Renal cortical epithelial cell (primary cell): ENCODE results near the gene MARK3. TPM values are rescaled to one million over a fixed set of nuclear protein-coding genes. Genes with fewer than 3 reads are reported as not detected.

Source experiments
- DNase-seq: peaks from one replicate; pipeline ENCODE4 v3.0.0-alpha.2; 2011; ENCODE audit warnings: low read depth
- total RNA-seq: library from RNA; depleted of rRNA; stranded (reverse); fragments of >200 nt; gene quantifications from 2 replicates; pipeline ENCODE4 v1.2.3, GENCODE V29; 2014

Gene MARK3
- total RNA-seq, 1 donor from 2014 or later = 100 TPM

DNA sequence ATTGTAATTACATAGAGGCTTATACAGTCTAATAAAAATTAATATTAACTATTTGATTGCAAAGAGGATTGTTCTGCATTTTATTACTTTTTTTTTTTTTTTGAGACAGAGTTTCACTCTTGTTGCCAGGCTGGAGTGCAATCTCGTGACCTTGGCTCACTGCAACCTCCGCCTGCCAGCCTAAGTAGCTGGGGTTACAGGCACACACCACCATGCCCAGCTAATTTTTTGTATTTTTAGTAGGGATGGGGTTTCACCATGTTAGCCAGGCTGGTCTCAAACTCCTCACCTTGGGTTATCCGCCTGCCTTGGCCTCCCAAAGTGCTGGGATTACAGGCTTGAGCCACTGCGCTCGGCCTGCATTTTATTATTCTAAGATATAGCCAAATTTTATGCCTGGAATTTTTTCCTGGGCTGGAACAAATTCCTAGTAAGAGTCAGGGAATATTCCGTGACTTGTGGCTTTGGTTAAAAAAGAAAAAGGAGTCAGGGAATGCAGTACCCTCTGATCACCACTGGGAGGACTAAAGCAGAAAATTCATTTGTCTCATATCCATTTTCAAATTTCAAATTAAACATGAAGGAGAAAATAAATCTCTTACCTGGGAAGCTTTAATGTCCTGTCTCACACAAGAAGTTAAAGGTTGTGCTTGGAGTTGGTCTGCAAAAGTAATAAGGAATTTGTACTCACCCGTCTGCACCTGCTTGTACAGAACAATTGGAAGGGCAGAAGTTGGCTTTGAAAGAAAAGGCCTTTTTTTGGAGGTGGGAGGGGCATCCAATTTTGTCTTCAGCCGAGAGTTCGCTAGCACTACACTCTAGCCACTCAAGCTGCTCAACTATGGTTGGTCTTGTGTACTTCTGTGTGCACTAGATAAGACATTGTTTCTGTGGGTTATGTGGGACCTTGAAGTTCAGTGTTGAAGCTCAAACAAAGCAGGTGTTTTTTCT, 8.7 kb downstream of the MARK3 start:
- DNase-seq = no peak

DNA sequence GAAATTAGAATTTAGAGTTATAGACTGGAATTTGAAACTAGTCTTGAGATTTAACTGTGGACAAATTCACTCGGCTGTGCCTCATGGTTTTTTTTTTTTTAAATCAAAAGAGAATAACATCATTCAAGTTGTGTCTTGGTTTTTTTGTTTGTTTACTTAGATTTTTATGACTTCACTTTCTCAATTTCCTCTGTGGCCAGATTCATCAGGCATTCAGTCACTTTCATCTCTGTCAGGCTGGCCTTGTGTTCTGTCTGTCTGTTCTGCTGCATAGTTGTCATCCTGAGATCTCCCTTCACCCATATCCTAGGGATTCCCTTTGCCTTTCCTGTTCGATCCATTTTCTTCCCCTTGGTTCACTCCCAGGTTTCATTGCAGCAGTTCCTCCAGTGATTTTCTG, 10.0 kb downstream of the MARK3 start:
- DNase-seq = no peak

DNA sequence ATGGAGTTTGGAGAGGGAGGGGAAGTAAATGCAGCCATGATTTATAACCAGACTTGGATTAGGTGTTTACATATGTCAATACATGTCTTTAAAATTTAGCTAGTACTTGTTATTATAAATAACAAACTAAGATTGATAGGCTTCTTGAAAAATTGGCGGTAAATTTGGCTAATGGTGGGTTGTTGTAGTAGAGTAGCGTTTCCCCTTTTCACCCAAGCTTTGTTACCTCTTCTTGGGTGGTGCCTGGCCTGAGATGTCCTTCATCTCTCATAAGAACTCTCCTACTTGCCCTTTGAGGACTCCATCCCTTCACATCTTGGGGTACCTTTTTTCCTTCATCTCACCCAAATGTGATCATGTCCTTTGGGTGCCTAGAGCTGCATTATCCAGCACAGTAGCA, 11.2 kb downstream of the MARK3 start:
- DNase-seq = no peak

DNA sequence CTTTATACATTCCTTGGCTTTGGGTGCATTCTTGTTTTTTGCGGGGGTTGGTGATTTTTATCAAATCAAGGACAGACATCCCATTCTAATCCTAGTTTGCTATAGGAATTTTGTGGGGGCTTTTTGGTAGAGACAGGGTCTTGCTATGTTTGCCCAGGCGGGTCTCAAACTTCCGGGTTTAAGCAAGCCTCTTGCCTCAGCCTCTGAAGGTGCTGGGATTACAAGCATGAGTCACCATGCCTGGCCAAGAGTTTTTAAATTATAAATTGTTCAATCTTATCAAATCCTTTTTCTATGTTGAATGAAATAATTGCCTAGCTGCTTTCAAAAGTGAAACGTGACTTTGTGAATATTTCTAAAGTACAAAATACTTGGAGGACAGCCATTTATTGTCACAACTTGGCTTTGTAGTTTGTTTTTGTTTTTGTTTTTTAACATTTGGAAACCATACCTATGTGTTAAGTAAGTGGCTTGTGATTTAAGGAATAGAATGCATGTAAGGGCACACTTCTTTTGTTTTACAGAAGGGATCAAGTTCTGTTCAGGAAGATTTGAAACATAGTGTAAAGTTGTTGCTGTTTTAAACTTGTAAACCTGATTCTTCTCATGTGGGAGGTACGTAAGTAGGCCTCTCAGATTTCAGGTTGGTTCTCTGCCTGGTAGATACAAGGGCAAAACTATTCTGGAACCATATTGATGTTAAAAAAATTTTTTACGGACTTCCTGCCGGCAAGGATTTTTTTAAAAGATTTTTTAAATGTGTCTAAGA, 13.4 kb downstream of the MARK3 start:
- peak; percentile 48 for DNase-seq

DNA sequence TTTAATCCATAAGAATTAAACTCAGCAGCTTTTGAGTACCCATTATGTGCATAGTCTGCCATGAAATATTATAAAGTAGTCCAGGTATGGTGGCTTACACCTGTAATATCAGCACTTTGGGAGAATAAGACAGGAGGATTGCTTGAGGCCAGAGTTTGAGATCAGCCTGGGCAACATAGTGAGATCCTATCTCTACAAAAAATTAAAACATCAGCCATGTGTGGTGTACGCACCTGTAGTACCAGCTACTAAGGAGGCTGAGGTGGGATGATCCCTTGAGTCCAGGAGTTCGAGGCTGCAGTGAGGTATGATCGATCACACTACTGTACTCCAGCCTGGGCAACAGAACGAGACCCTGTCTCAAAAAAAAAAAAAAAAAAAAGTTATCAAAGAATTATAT, 15.3 kb downstream of the MARK3 start:
- DNase-seq = no peak

DNA sequence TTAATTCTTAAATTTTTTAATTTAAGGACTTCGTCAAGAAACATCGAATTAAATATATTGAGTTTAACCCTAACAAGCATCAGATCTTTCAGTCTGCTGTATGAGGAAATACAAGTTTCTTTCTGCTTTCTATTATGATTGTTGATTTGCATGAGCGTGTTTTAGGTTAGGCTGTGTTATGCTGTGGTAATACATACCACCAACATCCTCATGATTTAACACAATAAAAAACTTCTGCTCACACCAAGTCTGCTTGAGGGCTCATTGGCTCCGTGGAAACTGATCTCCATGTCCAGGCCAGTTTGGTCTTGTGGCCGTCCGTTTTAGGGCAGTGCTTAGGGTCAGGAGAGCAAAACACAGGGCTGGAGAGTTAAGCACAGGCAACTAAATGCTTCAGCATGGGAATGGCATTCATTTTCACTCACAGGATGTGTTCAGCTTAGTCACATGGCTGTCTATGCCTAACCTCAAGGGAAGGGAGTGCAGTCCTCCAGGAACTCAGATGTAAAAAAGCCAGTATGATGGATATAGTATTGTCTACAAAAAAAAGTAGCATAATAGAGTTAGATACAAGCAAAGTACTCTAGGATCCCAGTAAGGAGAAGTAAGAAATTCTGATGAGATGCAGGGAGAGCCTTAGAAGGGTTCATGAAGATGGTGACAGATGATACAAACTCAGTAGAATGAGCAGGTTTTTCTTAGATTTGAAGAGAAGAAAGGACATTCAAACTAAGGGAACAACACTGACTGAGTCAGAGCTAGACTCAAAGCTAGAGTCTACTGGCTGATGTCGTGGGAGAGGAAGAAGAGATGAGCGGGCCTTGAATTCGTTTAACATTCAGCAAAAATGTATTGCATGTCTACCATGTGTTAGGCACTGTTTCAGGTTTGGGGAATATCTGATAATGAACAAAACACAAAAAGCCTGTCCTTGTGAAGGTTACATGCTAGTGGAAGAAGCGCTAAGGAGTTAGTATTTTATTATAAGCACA, 16.3 kb downstream of the MARK3 start:
- DNase-seq = peak; percentile 89

DNA sequence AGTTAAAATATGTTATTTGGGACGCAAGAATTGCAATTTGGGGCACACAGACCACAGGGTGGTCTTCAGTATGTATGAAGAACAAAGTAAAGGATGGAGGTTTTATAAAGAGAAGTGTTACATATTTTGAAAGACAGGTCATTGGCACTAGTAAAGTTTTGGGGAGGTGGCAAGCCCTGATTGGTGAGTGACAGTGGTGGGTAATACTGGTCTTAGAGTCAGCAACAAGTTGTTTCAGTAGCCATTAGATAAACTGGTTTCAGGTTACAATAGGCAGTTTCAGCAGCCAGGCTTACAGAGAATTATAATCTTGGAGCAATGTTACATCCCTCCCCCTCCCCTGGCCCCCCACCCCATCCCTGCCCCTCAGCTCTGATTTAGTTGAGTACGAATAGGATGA, 17.5 kb downstream of the MARK3 start:
- no peak for DNase-seq

DNA sequence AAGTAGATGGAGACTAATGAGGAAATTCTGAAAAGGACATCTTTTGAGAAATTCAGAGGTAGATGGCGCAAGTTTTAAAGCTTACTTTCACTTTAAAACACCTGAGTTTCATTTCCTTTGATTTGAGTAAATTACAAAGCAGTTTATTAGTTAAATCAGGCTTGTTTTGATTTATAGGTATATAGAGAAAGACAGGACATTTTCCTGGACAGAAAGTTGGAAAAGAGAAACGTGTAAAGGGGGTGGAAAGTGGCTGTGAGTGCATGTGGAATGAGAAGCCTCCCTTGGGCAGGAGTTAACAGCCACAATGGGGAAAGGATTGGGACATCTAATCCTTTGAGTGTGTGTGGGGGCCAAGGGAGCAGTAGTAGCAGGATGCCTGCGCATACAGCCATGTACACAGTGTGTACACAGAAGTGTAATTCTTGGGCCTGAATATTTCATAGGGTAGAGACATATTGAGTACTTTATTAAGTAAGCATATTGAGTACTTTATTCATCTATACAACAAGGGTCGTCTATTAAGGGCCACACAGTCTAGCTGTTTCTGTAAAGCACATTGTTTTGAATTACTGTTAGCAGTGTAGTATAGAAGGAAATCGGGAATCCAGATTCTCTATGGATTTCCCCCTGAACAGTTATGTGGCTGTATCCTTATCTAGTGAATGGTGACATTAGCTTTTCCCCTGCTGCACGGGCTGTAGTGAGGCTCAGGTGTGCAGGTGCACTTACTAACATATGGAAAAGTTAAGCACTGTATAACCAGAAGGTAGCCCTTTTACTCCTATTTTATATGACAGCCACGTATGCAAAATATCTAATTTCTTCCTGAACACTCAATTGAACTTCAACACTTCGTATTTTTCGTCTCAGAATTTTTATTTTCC, 19.1 kb downstream of the MARK3 start:
- DNase-seq = no peak

DNA sequence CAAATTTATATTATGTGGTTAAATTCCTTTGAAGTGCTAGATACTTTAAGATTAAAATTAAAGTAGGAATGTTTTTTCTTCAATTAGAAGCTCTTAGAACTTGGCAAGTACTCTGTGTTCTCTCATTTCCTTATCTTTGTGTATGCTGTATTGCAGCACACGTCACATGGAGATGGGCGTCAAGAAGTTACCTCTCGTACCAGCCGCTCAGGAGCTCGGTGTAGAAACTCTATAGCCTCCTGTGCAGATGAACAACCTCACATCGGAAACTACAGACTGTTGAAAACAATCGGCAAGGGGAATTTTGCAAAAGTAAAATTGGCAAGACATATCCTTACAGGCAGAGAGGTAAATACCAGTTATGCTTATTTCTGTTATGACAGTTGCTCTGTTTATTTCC, 19.7 kb downstream of the MARK3 start:
- DNase-seq = no peak

DNA sequence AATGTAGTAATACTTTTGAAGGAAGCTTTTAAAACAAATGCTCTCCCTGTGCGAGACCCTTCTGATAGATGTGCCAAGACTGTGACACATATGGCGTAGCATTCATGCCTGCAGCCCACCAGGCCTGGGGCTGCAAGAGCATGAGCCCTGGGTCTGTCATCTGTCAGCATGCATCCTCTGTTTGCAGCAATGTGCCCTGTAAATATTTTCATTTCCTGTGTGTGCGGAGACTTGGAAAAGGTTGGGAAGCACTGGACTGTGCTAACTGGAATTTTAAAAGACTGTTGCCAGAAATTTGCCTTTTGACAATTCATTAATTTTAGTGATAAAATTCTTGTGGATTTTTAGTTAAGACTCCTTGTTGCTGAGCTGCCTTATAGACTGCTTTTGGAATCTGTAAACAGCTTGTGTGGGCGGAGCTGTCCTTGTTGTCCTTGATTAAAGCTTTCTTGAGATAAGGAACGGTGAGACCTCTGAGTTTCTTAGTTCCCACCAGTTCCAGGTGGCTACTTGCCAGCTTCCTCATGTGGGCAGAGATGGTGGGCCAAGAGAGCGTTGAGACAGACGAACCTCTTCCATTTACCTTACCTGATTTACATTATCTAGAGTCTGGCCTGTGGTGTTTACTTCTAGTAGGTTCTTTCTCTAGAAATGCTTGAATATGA, 23.4 kb downstream of the MARK3 start:
- no peak for DNase-seq

DNA sequence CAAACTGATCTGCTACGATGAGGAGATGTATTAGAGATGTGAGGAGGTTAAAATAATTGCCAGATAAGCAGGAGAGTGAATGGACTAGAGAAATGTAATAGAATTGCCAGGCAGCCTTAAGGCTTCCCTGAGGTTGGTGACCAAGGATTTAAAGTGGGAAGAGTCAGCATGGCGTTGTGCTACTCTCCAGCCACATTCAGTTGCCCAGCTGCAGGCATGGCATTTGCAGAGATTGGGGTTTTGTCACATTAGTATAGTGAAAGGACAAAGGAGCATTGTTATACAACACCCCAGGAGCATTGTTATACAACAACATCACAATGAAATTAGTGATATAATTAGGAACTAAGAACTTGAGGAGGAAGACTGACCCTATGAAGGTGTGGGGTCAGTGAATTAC, 31.7 kb downstream of the MARK3 start:
- no peak for DNase-seq

DNA sequence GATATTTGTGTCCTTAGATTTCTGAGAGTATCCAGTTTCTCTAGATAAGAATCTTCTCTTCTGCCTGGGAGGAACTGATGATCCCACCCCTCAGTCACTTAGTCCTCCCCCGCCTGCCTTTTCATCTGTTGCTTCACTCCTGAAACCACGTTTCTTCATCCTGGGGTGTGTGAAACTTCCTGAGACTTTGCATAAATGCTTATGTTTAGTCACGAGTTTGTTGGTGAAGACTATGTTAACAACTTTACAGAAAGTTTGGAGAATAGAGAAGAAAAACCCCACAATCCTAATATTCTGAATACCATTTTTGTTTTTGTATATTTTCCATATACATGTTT, 33.2 kb downstream of the MARK3 start:
- peak; percentile 44 for DNase-seq

DNA sequence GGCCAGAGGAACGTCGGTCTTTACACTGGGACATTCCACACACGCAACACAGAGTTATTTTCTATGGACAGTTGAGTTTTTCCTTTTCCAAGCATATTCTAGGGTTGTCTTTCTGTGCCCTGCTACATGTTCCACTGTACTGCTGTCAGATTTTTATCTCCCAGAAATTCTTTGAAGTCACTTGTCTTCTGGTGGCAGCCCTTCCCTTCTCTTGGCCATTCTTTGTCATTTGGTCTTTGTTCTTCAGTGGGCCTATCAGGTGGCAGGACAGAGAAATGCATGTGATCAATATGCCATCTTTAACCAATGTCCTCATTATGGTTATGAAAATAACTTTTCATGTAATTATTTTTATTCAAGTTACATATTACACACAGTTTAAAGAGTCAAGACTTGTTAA, 36.3 kb downstream of the MARK3 start:
- DNase-seq = no peak

DNA sequence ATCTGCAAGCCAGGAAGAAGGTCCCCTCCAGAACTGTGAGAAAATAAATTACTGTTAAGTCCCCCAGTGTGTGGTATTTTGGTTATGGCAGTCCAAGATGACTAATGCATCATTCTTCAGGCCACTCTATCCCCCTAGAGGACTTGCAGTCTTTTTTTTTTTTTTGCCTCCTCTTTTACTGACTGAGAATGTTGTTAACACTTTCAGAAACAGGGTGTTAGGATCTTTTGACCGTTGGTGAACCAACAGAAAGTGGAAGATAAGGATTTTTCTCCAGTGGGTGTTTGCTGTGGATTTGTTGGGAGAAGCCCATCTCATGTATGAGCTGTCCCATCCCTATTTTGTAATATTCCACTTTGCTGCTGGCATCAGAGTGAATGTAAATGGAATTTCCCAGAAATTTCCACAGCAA, 37.8 kb downstream of the MARK3 start:
- DNase-seq = peak; percentile 81

DNA sequence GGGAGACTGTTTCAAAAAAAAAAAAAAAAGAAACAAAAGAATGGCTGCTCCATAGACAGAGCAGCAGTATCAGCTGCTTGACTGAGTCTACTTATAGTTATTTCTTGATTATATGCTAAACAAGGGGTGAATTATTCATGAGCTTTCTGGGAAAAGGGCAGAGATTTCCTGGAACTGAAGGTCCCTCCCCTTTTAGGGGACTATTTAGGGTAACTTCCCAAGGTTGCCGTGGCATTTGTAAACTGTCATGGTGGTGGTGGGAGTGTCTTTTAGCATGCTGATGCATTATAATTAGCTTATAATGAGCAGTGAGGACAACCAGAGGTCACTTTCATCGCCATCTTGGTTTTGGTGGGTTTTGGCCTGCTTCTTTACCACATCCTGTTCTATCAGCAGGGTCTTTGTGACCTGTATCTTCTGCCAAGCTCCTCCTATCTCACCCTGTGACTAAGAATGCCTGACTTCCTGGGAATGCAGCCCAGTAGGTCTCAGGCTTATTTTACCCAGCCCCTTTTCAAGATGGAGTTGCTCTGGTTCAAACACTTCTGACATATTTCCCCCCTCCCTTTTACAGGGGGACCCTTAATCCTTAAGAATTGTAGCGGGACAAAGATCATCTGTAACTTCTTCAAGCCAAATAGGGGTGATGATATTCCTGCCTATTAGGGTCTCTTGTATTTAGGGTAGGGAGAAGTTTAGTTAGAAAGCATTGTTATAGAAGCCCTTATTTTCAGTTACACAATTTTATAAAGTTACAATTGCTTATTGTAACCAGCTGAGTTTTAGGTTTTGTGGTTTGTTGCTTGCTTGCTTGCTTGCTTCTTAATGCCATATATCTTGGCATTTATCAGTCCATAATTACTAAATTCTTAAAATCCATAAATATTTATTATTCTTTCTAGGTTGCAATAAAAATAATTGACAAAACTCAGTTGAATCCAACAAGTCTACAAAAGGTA, 42.5 kb downstream of the MARK3 start:
- DNase-seq = peak; percentile 79

DNA sequence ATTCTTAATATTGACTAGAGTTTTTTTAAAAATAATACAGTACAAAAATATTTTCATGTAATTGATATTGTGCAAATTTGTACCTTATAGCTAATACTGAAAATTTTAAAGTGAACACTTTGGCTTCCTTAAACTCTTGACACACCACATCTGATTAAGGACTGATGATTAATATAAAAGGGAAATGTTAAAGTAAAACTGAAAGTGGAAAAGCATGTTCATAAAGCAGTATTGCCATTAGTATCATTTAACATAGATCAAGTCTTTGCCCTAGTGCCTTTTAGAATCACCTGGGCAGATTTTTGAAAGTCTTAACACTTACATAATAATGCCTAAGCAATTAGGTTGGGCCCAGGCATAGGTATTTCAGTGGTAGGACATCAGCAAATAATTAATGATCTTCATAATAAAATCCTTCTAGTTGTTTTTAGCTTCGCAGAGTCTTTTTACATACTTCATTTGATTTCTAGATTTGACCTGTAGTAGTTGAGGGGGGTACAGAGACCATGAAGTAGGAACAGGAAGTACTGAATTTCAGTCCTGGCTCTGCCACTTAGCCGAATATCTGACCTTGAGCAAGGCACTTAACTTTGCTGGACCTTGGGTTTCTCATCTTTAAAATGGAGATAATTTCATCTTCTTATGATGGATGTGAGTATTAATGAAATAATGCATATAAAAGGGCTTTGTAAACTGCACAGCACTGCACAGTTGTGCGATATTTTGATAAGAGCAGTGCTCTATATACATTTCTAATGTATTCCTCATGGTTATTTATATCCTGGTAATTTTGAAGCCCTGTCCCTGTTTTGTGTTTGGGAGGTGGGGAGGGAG, 43.7 kb downstream of the MARK3 start:
- no peak for DNase-seq

DNA sequence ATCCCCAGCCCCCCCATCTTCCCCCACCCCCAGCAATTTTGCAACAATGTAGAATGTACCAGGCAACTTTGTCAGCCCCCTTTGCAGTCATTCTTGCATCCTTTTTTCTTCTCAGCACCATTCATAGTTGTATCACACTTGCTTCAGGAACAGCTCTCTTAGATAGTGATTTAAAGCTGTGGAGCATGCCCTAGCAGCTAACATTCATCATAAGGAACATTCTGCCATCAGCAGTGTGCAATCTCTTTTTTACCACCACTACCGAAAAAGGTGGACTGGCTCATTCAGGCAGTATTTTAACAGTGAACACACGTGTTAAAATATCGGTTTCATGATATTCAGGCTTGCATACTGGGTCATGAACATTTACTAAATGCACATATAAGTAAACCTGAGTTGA, 45.1 kb downstream of the MARK3 start:
- no peak for DNase-seq

DNA sequence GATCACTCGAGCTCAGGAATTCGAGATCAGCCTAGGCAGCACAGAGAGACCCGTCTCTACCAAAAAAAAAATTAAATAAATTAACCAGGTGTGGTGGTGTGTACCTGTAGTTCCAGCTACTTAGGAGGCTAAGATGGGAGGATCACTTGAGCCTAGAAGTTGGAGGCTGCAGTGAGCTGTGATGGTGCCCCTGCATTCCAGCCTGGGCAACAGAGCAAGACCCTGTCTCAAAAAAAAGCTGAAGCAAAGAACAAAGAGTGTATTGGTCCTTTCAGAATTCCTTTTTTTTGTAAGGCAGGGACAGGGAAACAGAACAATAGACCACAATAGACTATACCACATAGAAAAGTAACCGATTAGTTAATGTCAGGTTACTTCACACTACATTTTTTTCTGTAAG, 47.4 kb downstream of the MARK3 start:
- no peak for DNase-seq
